BLaER1 treated with 17β-estradiol and CSF1 and Interleukin-3, amounts not matched to agents 10 nM and 100 nM (cell line): ENCODE results near the gene DNMT3A.
"Not testable (repeated sequence)": the region's sequence is repeated elsewhere in the genome, so short reads cannot be mapped to it uniquely, and the experiment has no call there.

Source experiments
- H3K27ac ChIP-seq, 11 experiments: shearing (Covaris generic); formaldehyde crosslinking; 2 replicates each; pipeline ENCODE4 v1.8.1; 2022
- H3K27me3 ChIP-seq, 11 experiments: shearing (Covaris generic); formaldehyde crosslinking; 2 replicates each; pipeline ENCODE4 v1.8.1; 2022
- H3K36me3 ChIP-seq, 11 experiments: shearing (Covaris generic); formaldehyde crosslinking; 2 replicates each; pipeline ENCODE4 v1.8.1; 2022
- H3K4me1 ChIP-seq, 10 experiments: shearing (Covaris generic); formaldehyde crosslinking; 2 replicates each; pipeline ENCODE4 v1.8.1; 2022
- H3K4me2 ChIP-seq, 11 experiments: shearing (Covaris generic); formaldehyde crosslinking; 2 replicates each; pipeline ENCODE4 v1.8.1; 2022
- H3K4me3 ChIP-seq, 10 experiments: shearing (Covaris generic); formaldehyde crosslinking; 2 replicates each; pipeline ENCODE4 v1.8.1; 2022
- H3K9ac ChIP-seq, 11 experiments: shearing (Covaris generic); formaldehyde crosslinking; 2 replicates each; pipeline ENCODE4 v1.8.1; 2022
- H3K9me3 ChIP-seq, 11 experiments: shearing (Covaris generic); formaldehyde crosslinking; replicated peaks in 1 of 11; 2 replicates each; pipeline ENCODE4 v1.8.1; 2022
- H4K20me1 ChIP-seq, 11 experiments: shearing (Covaris generic); formaldehyde crosslinking; 2 replicates each; pipeline ENCODE4 v1.8.1; 2022
- Cebpa-rat ChIP-seq, 11 experiments: shearing (Covaris generic); IDR thresholded peaks; 2 replicates each; pipeline ENCODE4 v1.8.1; 2022

DNMT3A gene

DNA sequence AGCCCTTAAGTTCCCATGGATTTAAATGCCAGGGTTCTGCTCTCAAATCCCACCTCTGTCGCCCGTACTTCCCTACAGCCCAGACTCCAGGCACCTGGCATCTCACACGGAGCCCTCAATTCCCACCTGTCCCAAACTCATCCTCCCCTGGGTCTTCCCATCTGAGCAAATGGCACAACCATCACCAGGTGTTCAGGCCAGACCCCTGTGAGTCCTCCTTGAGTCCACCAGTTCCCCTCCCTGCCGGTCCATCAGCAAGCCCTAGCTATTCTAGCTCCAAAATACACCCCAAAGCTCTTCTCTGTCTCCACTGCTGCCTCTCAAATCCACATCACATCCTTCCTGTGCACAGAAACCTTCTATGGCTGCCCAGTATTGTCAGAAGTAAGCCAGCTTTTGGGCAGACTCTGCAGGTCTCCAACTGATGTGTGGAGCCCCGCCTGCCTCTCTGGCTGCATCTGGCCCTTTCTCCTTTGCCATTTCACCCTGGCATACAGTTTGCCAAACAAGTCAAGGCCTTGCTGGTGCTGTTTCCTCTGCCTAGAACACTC lies 67.7 kb downstream of the DNMT3A start:
- Histone ChIP-seq H3K27ac (peak overlapping the region; percentile 54 to 97 (median 92); a peak in 21 of 22 replicates), H3K9me3 (no peaks in the 10 kb centered on the region), H4K20me1 (no peaks in the 10 kb centered on the region), H3K36me3 (peaks cover 14 to 40% (median 26%) of the 10 kb centered on the region in 11 experiments), H3K4me1 (peaks cover 63 to 68% (median 66%) of the 10 kb centered on the region in 10 experiments), H3K4me2 (peak overlapping the region; percentile 91 to 98 (median 95)), H3K9ac (peak overlapping the region; percentile 25 to 90 (median 82); a peak in 17 of 22 replicates), H3K27me3 (no peaks in the 10 kb centered on the region), H3K4me3 (peak overlapping the region in 1 of 10 experiments; percentile 15; a peak in 1 of 20 replicates)
- TF ChIP-seq Cebpa-rat (IDR thresholded peaks at IDR 0.05) = no peak

DNA sequence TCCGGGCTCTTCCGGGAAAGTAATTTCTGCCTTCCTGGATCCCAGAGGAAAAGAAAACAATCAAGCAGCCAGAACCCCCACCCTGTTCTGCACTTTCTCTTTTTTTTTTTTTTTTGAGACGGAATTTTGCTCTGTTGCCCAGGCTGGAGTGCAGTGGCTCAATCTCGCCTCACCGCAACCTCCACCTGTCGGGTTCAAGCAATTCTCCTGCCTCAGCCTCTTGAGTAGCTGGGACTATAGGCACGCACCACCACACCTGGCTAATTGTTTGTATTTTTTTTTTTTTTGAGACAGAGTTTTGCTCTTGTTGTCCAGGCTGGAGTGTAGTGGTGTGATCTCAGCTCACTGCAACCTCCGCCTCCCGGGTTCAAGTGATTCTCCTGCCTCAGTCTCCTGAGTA lies 69.0 kb downstream of the DNMT3A start:
- H3K4me1 ChIP-seq = peaks cover 50 to 62% (median 53%) of the 10 kb centered on the region in 10 experiments
- not testable (repeated sequence) for H4K20me1 ChIP-seq

DNA sequence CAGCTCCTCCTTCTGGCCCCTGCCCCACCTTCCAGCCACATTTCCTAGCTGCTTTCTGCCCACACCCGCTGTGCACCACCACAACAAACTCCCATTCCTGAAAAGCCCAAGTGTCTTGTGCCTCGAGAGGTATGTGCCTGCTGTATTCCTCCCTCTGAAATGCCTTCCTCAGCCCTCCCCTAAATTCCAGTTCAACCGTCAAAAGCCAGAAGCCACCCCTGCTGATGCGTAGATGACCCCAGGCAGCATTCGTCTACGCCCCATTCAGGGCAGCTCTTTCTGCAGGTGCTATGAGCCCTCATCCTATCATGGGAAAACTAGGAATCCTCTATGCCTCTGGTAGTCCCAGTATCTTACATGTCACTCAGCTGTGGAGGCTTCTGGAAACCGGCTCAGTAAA lies 71.7 kb downstream of the DNMT3A start:
- peaks cover 0 to 3% (median 0%) of the 10 kb centered on the region in 11 experiments; a peak in 1 of 22 replicates for H4K20me1 ChIP-seq
- H3K9ac ChIP-seq = no peak overlapping the region
- H3K9me3 ChIP-seq = no peaks in the 10 kb centered on the region
- H3K4me3 ChIP-seq = no peak overlapping the region
- no peak overlapping the region for H3K4me2 ChIP-seq
- no peak overlapping the region for H3K27ac ChIP-seq
- no peak for TF ChIP-seq Cebpa-rat (IDR thresholded peaks at IDR 0.05)
- H3K36me3 ChIP-seq = peaks cover 40 to 80% (median 64%) of the 10 kb centered on the region in 11 experiments
- no peaks in the 10 kb centered on the region for H3K27me3 ChIP-seq
- H3K4me1 ChIP-seq = peaks cover 24 to 62% (median 42%) of the 10 kb centered on the region in 10 experiments

More for the DNA sequence above, 69.0 kb downstream of the DNMT3A start:
- peak overlapping the region in 2 of 11 experiments; percentile 71 to 84; a peak in 2 of 22 replicates for H3K9ac ChIP-seq
- peak overlapping the region in 8 of 11 experiments; percentile 69 to 97 (median 94); a peak in 11 of 22 replicates for H3K27ac ChIP-seq
- peak overlapping the region in 6 of 11 experiments; percentile 91 to 98 (median 94); a peak in 7 of 22 replicates for H3K4me2 ChIP-seq
- not testable (repeated sequence) for H3K27me3 ChIP-seq, H3K4me3 ChIP-seq, H3K9me3 ChIP-seq
- peaks cover 27 to 54% (median 40%) of the 10 kb centered on the region in 11 experiments for H3K36me3 ChIP-seq

DNA sequence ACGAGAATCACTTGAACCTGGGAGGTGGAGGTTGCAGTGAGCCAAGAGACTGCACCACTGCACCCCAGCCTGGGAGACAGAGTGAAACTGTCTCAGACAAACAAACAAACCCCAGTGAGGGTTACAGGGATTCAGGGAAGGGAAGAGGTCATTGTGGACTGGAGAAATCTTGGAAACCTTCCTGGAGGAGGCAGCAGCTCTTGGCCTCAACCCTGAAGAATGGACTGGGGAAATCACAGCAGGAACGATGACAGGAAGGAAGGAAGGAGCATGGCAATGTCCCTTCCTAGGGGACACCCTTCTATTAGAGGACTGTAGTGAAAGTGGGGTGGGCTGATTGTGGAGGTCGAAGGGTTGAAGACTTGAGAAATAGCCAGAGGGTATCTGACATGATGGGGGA lies 72.5 kb downstream of the DNMT3A start:
- H3K9me3 ChIP-seq = no peaks in the 10 kb centered on the region
- H4K20me1 ChIP-seq = peaks cover 0 to 3% (median 0%) of the 10 kb centered on the region in 11 experiments; a peak in 1 of 22 replicates
- H3K36me3 ChIP-seq = peaks cover 40 to 86% (median 68%) of the 10 kb centered on the region in 11 experiments
- peaks cover 22 to 62% (median 42%) of the 10 kb centered on the region in 10 experiments for H3K4me1 ChIP-seq
- H3K4me3 ChIP-seq = no peak overlapping the region
- no peak overlapping the region for H3K9ac ChIP-seq
- H3K27ac ChIP-seq = no peak overlapping the region
- no peaks in the 10 kb centered on the region for H3K27me3 ChIP-seq
- no peak for TF ChIP-seq Cebpa-rat (IDR thresholded peaks at IDR 0.05)
- H3K4me2 ChIP-seq = no peak overlapping the region

DNA sequence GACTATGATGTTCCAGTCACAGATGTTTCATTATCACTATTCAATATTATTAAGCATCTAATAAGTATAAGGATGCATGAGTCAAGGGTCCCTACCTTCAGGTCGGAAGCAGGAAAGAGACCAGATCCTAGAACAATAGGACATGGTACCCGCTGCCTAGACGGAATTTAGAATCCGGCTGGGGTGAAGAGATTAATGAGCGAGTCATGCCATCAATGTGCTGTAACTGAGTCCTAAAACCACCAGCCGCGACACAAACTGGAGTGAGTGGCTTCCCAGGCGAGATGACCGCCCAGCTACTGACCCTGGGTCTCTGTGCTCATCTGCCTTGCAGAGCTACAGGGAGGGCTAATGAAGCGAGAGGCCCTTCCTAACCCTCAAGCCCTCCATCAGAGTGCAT lies 73.6 kb downstream of the DNMT3A start:
- Histone ChIP-seq H3K4me1 (peaks cover 14 to 62% (median 42%) of the 10 kb centered on the region in 10 experiments), H3K4me3 (no peak overlapping the region), H4K20me1 (peaks cover 0 to 3% (median 0%) of the 10 kb centered on the region in 11 experiments; a peak in 1 of 22 replicates), H3K27ac (no peak overlapping the region; a peak in 1 of 22 replicates), H3K4me2 (no peak overlapping the region), H3K27me3 (no peaks in the 10 kb centered on the region), H3K9ac (no peak overlapping the region), H3K9me3 (no peaks in the 10 kb centered on the region), H3K36me3 (peaks cover 40 to 93% (median 69%) of the 10 kb centered on the region in 11 experiments)
- no peak for TF ChIP-seq Cebpa-rat (IDR thresholded peaks at IDR 0.05)

DNA sequence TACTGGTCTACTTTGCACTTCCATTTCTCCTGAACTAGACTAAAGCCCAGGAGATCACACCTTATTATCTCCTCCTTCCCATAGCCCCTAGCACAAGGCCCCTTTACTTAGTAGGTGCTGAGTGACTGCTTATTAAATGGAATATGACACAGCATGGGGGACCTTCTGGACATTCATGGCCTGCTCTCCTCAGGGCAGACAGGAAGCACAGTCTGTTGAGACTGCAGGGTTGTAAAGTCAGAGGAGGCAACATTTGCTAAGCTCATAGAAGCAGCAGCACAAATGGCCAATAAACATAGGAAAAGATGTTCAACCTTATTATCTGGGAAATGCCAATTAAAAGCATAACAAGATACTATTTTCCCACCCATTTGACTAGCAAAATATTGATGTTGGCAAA lies 75.3 kb downstream of the DNMT3A start:
- Histone ChIP-seq H3K27me3 (no peaks in the 10 kb centered on the region), H3K4me1 (peaks cover 8 to 66% (median 49%) of the 10 kb centered on the region in 10 experiments; a peak in 17 of 20 replicates), H4K20me1 (peaks cover 0 to 9% (median 0%) of the 10 kb centered on the region in 11 experiments; a peak in 1 of 22 replicates), H3K9me3 (no peaks in the 10 kb centered on the region), H3K9ac (no peak overlapping the region), H3K4me2 (peak overlapping the region in 5 of 11 experiments; percentile 7 to 77 (median 60); a peak in 7 of 22 replicates), H3K36me3 (peaks cover 40 to 89% (median 67%) of the 10 kb centered on the region in 11 experiments), H3K4me3 (no peak overlapping the region), H3K27ac (peak overlapping the region in 1 of 11 experiments; percentile 0; a peak in 2 of 22 replicates)
- no peak for TF ChIP-seq Cebpa-rat (IDR thresholded peaks at IDR 0.05)

DNA sequence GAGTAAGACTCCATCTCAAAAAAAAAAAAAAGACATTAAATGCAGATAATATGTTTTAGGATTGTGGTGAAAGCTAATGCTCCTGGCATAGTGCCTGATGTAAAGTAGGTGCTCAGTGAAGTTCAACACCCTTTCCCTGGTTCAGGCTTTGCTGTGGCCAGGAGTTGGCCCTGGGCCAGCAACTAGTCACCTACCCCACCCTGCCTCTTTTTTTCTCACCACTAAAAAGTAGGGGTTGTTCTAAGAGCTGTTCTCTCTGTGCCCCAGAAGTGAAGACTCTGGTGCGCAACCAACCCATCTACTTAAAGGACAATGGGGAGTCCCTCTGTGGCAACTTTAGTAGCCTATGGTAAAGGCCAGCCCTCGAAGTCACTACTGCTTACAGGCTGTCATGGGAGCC lies 75.9 kb downstream of the DNMT3A start:
- Histone ChIP-seq H3K4me2 (peak overlapping the region in 5 of 11 experiments; percentile 7 to 77 (median 60); a peak in 6 of 22 replicates), H3K4me3 (no peak overlapping the region), H3K4me1 (peaks cover 8 to 66% (median 49%) of the 10 kb centered on the region in 10 experiments; a peak in 17 of 20 replicates), H3K9ac (no peak overlapping the region), H3K27ac (peak overlapping the region in 2 of 11 experiments; percentile 0 to 82; a peak in 5 of 22 replicates), H4K20me1 (peaks cover 0 to 9% (median 0%) of the 10 kb centered on the region in 11 experiments; a peak in 1 of 22 replicates), H3K9me3 (no peaks in the 10 kb centered on the region), H3K36me3 (peaks cover 40 to 89% (median 62%) of the 10 kb centered on the region in 11 experiments), H3K27me3 (no peaks in the 10 kb centered on the region)
- no peak for TF ChIP-seq Cebpa-rat (IDR thresholded peaks at IDR 0.05)

DNA sequence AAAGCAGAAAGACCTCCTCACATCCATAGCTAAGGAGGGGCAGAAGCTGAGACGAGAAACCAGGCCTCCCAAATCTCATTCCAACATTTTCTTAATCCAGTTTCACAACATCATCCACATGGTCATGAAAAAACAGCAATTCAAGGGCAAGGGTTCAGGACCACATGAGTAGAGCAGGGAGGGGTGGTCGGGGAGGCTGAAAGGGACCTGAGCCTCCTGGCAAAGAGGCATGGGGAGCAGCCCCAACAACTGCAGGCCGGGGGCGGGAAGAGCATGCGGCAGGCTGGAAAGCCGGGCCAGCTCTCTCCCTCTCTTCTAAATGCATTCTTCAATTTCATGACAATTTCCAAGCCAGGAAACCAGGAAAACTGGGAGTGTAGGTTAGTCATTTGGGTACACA lies 76.7 kb downstream of the DNMT3A start:
- Histone ChIP-seq H3K4me3 (no peak overlapping the region), H4K20me1 (peaks cover 0 to 9% (median 0%) of the 10 kb centered on the region in 11 experiments; a peak in 1 of 22 replicates), H3K27me3 (no peaks in the 10 kb centered on the region), H3K27ac (peak overlapping the region in 9 of 11 experiments; percentile 55 to 87 (median 80); a peak in 17 of 22 replicates), H3K9ac (peak overlapping the region in 4 of 11 experiments; percentile 63 to 72 (median 71); a peak in 8 of 22 replicates), H3K4me1 (peaks cover 8 to 66% (median 49%) of the 10 kb centered on the region in 10 experiments; a peak in 17 of 20 replicates), H3K4me2 (peak overlapping the region in 8 of 11 experiments; percentile 13 to 86 (median 72); a peak in 14 of 22 replicates), H3K9me3 (no peaks in the 10 kb centered on the region), H3K36me3 (peaks cover 42 to 89% (median 63%) of the 10 kb centered on the region in 11 experiments)
- TF ChIP-seq Cebpa-rat (IDR thresholded peaks at IDR 0.05) = no peak

DNA sequence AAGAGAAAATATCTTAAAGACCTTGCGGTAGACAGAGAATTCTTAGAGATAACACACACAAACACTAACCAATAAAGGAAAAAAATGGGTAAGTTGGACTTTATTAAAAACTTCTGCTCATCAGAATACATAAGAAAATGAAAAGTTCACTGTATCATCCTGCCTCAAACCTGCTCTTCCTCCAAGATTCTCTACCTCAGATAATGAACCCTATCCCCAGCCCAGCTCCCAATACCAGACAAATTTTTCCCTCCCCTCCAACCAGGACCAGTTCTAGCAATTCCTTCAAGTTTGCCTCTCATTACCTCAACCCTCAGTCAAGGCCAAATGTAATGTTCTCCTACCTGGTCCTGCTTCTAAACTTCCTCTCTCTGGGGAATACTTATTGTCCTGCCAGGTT lies 79.4 kb downstream of the DNMT3A start:
- peak overlapping the region in 7 of 11 experiments; percentile 32 to 87 (median 80); a peak in 11 of 22 replicates for H3K27ac ChIP-seq
- H3K36me3 ChIP-seq = peaks cover 29 to 89% (median 55%) of the 10 kb centered on the region in 11 experiments
- no peaks in the 10 kb centered on the region for H3K27me3 ChIP-seq
- no peak overlapping the region for H3K4me3 ChIP-seq
- no peak overlapping the region for H3K9ac ChIP-seq
- no peak for TF ChIP-seq Cebpa-rat (IDR thresholded peaks at IDR 0.05)
- peaks cover 16 to 76% (median 57%) of the 10 kb centered on the region in 10 experiments; a peak in 18 of 20 replicates for H3K4me1 ChIP-seq
- peaks cover 0 to 12% (median 0%) of the 10 kb centered on the region in 11 experiments; a peak in 2 of 22 replicates for H4K20me1 ChIP-seq
- no peaks in the 10 kb centered on the region for H3K9me3 ChIP-seq
- peak overlapping the region in 6 of 11 experiments; percentile 36 to 86 (median 74); a peak in 8 of 22 replicates for H3K4me2 ChIP-seq
